Erythroblast (primary cell): ENCODE measurements around the gene SMURF2.

Experiments used
- GATA1 ChIP-seq: IDR thresholded peaks from 2 replicates; pipeline ENCODE4 v1.6.1; 2011; ENCODE audit warnings: low read depth, mild to moderate bottlenecking, control low read depth, low read length, moderate library complexity
- POLR2A ChIP-seq: IDR thresholded peaks from 2 replicates; pipeline ENCODE4 v1.6.1; 2011; ENCODE audit warnings: mild to moderate bottlenecking, low read length

DNA sequence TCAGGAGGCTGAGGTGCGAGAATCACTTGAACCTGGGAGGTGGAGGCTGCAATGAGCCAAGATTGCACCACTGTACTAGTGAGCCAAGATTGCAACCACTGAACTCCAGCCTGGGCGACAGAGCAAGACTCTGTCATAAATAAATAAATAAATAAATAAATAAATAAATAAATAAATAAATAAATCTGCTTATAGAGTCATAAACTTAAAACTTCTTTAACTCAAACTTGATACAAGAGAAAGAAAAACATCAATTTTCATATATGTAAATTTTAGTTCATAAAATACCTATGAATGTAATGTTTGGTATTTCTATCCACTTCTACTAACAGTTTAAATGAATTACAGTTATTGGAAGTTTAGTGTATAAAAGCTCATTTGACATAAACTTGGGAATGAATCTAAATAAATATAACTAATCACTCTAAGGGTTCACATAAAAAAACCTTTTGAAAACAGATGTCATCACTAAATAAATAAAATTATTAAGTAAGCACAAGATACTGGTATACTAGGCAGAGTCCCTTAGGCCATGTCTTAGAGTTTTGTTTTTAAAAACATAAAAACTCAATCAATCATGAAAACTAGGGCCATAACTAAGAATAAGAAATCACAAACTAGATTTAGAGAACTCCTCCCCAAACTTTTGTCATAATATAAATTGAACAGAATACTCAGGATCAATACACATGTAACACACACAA, 54.1 kb downstream of the SMURF2 start:
- TF ChIP-seq POLR2A: no peak
- no peak for TF ChIP-seq GATA1
